GM21447 (cell line): Measurements from ENCODE around the gene KCNJ9.
"Not testable (repeated sequence)": the region's sequence is repeated elsewhere in the genome, so short reads cannot be mapped to it uniquely, and the experiment has no call there.

ENCODE experiments used
- ATAC-seq: cut with Tn5 transposase; IDR thresholded peaks from one replicate; pipeline ENCODE4 v1.9.1; 2021; ENCODE audit not compliant: unreplicated experiment

The KCNJ9 gene

GRCh38 chr1:160081261-160081936 is at the start of gene KCNJ9:
Gene KCNJ9, plus strand, starts transcription at chr1:160081538. Its CDS starts 2,493 bp downstream, at chr1:160084031.
- ATAC-seq, result no peak

- ATAC-seq, result peak; percentile 25
Observed at GRCh38 chr1:160032165-160032820, 49.0 kb upstream of the KCNJ9 start.

- no peak for ATAC-seq
Observed at GRCh38 chr1:160040476-160040875, 40.9 kb upstream of the KCNJ9 start.

- ATAC-seq, result no peak
Observed at GRCh38 chr1:160043543-160043942, 37.8 kb upstream of the KCNJ9 start.

GRCh38 chr1:160045653-160046052 is 35.7 kb upstream of the KCNJ9 start:
- no peak for ATAC-seq

GRCh38 chr1:160046494-160047110 is 34.7 kb upstream of the KCNJ9 start:
- peak; percentile 81 for ATAC-seq

GRCh38 chr1:160047111-160047991 is 34.0 kb upstream of the KCNJ9 start:
- ATAC-seq, result peak; percentile 43

- ATAC-seq, result no peak
Observed at GRCh38 chr1:160048335-160048734, 33.0 kb upstream of the KCNJ9 start.

GRCh38 chr1:160049101-160049500 is 32.2 kb upstream of the KCNJ9 start:
- ATAC-seq, result no peak

- ATAC-seq, result not testable (repeated sequence)
Observed at GRCh38 chr1:160050182-160050581, 31.2 kb upstream of the KCNJ9 start.

GRCh38 chr1:160050619-160051018 is 30.7 kb upstream of the KCNJ9 start:
- ATAC-seq, result no peak

GRCh38 chr1:160052936-160053335 is 28.4 kb upstream of the KCNJ9 start:
- no peak for ATAC-seq

GRCh38 chr1:160053548-160054365 is 27.6 kb upstream of the KCNJ9 start:
- ATAC-seq, result no peak

- no peak for ATAC-seq
Observed at GRCh38 chr1:160056648-160057169, 24.6 kb upstream of the KCNJ9 start.

- no peak for ATAC-seq
Observed at GRCh38 chr1:160058087-160058486, 23.3 kb upstream of the KCNJ9 start.

- no peak for ATAC-seq
Observed at GRCh38 chr1:160061369-160062229, 19.7 kb upstream of the KCNJ9 start.

- no peak for ATAC-seq
Observed at GRCh38 chr1:160062230-160062532, 19.2 kb upstream of the KCNJ9 start.

- no peak for ATAC-seq
Observed at GRCh38 chr1:160063176-160063575, 18.2 kb upstream of the KCNJ9 start.

- no peak for ATAC-seq
Observed at GRCh38 chr1:160064164-160064563, 17.2 kb upstream of the KCNJ9 start.
